ENCODE measurements around the gene DGKB.

The DGKB gene

GRCh38 chr7:14374336-14374735 lies 528.2 kb downstream of the DGKB start:
- Histone ChIP-seq H3K4me3 (ENCODE audit: low read length) (no peak overlapping the region), H3K27ac (ENCODE audit: low read depth, low read length) (no peak overlapping the region), H3K36me3 (ENCODE audit: control insufficient read depth, insufficient read depth, low read length) (no peaks in the 10 kb centered on the region), H3K27me3 (ENCODE audit: control insufficient read depth, insufficient read depth, low read length) (no peaks in the 10 kb centered on the region), H3K4me1 (ENCODE audit: control insufficient read depth, insufficient read depth, low read length) (no peaks in the 10 kb centered on the region), H3K9ac (ENCODE audit: low read length) (no peak overlapping the region)

- no peak overlapping the region for H3K9ac ChIP-seq (ENCODE audit: low read length)
- no peaks in the 10 kb centered on the region for H3K4me1 ChIP-seq (ENCODE audit: control insufficient read depth, insufficient read depth, low read length)
- H3K36me3 ChIP-seq (ENCODE audit: control insufficient read depth, insufficient read depth, low read length), result no peaks in the 10 kb centered on the region
- H3K4me3 ChIP-seq (ENCODE audit: low read length), result no peak overlapping the region
- no peak overlapping the region for H3K27ac ChIP-seq (ENCODE audit: low read depth, low read length)
- H3K27me3 ChIP-seq (ENCODE audit: control insufficient read depth, insufficient read depth, low read length), result no peaks in the 10 kb centered on the region
These were observed 534.3 kb downstream of the DGKB start for GRCh38 chr7:14368285-14368684.

GRCh38 chr7:14351167-14351566 lies 551.4 kb downstream of the DGKB start:
- H3K4me1 ChIP-seq (ENCODE audit: control insufficient read depth, insufficient read depth, low read length), result no peaks in the 10 kb centered on the region
- no peak overlapping the region for H3K4me3 ChIP-seq (ENCODE audit: low read length)
- H3K27me3 ChIP-seq (ENCODE audit: control insufficient read depth, insufficient read depth, low read length), result no peaks in the 10 kb centered on the region
- H3K36me3 ChIP-seq (ENCODE audit: control insufficient read depth, insufficient read depth, low read length), result no peaks in the 10 kb centered on the region
- no peak overlapping the region for H3K9ac ChIP-seq (ENCODE audit: low read length)
- no peak overlapping the region for H3K27ac ChIP-seq (ENCODE audit: low read depth, low read length)

GRCh38 chr7:14341200-14341775 lies 561.3 kb downstream of the DGKB start:
- Histone ChIP-seq H3K4me3 (ENCODE audit: low read length) (no peak overlapping the region), H3K4me1 (ENCODE audit: control insufficient read depth, insufficient read depth, low read length) (no peaks in the 10 kb centered on the region), H3K27me3 (ENCODE audit: control insufficient read depth, insufficient read depth, low read length) (no peaks in the 10 kb centered on the region), H3K36me3 (ENCODE audit: control insufficient read depth, insufficient read depth, low read length) (no peaks in the 10 kb centered on the region), H3K9ac (ENCODE audit: low read length) (no peak overlapping the region), H3K27ac (ENCODE audit: low read depth, low read length) (no peak overlapping the region)

GRCh38 chr7:14340393-14341074 lies 562.0 kb downstream of the DGKB start:
- Histone ChIP-seq H3K9ac (ENCODE audit: low read length) (no peak overlapping the region), H3K4me1 (ENCODE audit: control insufficient read depth, insufficient read depth, low read length) (no peaks in the 10 kb centered on the region), H3K27ac (ENCODE audit: low read depth, low read length) (no peak overlapping the region), H3K36me3 (ENCODE audit: control insufficient read depth, insufficient read depth, low read length) (no peaks in the 10 kb centered on the region), H3K27me3 (ENCODE audit: control insufficient read depth, insufficient read depth, low read length) (no peaks in the 10 kb centered on the region), H3K4me3 (ENCODE audit: low read length) (no peak overlapping the region)

GRCh38 chr7:14339861-14340260 lies 562.7 kb downstream of the DGKB start:
- H3K36me3 ChIP-seq (ENCODE audit: control insufficient read depth, insufficient read depth, low read length), result no peaks in the 10 kb centered on the region
- H3K9ac ChIP-seq (ENCODE audit: low read length), result no peak overlapping the region
- no peak overlapping the region for H3K27ac ChIP-seq (ENCODE audit: low read depth, low read length)
- H3K27me3 ChIP-seq (ENCODE audit: control insufficient read depth, insufficient read depth, low read length), result no peaks in the 10 kb centered on the region
- no peak overlapping the region for H3K4me3 ChIP-seq (ENCODE audit: low read length)
- H3K4me1 ChIP-seq (ENCODE audit: control insufficient read depth, insufficient read depth, low read length), result no peaks in the 10 kb centered on the region

GRCh38 chr7:14336256-14336655 lies 566.3 kb downstream of the DGKB start:
- Histone ChIP-seq H3K27ac (ENCODE audit: low read depth, low read length) (no peak overlapping the region), H3K27me3 (ENCODE audit: control insufficient read depth, insufficient read depth, low read length) (no peaks in the 10 kb centered on the region), H3K4me1 (ENCODE audit: control insufficient read depth, insufficient read depth, low read length) (no peaks in the 10 kb centered on the region), H3K9ac (ENCODE audit: low read length) (no peak overlapping the region), H3K36me3 (ENCODE audit: control insufficient read depth, insufficient read depth, low read length) (no peaks in the 10 kb centered on the region), H3K4me3 (ENCODE audit: low read length) (no peak overlapping the region)

- Histone ChIP-seq H3K4me1 (ENCODE audit: control insufficient read depth, insufficient read depth, low read length) (no peaks in the 10 kb centered on the region), H3K4me3 (ENCODE audit: low read length) (no peak overlapping the region), H3K9ac (ENCODE audit: low read length) (no peak overlapping the region), H3K27ac (ENCODE audit: low read depth, low read length) (no peak overlapping the region), H3K36me3 (ENCODE audit: control insufficient read depth, insufficient read depth, low read length) (no peaks in the 10 kb centered on the region), H3K27me3 (ENCODE audit: control insufficient read depth, insufficient read depth, low read length) (no peaks in the 10 kb centered on the region)
These were observed 570.4 kb downstream of the DGKB start for GRCh38 chr7:14332155-14332554.

- Histone ChIP-seq H3K9ac (ENCODE audit: low read length) (no peak overlapping the region), H3K4me1 (ENCODE audit: control insufficient read depth, insufficient read depth, low read length) (no peaks in the 10 kb centered on the region), H3K4me3 (ENCODE audit: low read length) (no peak overlapping the region), H3K36me3 (ENCODE audit: control insufficient read depth, insufficient read depth, low read length) (no peaks in the 10 kb centered on the region), H3K27me3 (ENCODE audit: control insufficient read depth, insufficient read depth, low read length) (no peaks in the 10 kb centered on the region), H3K27ac (ENCODE audit: low read depth, low read length) (no peak overlapping the region)
These were observed 577.8 kb downstream of the DGKB start for GRCh38 chr7:14324767-14325166.

GRCh38 chr7:14322724-14323123 lies 579.8 kb downstream of the DGKB start:
- no peak overlapping the region for H3K9ac ChIP-seq (ENCODE audit: low read length)
- no peak overlapping the region for H3K4me3 ChIP-seq (ENCODE audit: low read length)
- H3K27ac ChIP-seq (ENCODE audit: low read depth, low read length), result no peak overlapping the region
- H3K36me3 ChIP-seq (ENCODE audit: control insufficient read depth, insufficient read depth, low read length), result no peaks in the 10 kb centered on the region
- H3K4me1 ChIP-seq (ENCODE audit: control insufficient read depth, insufficient read depth, low read length), result no peaks in the 10 kb centered on the region
- H3K27me3 ChIP-seq (ENCODE audit: control insufficient read depth, insufficient read depth, low read length), result no peaks in the 10 kb centered on the region

- Histone ChIP-seq H3K4me1 (ENCODE audit: control insufficient read depth, insufficient read depth, low read length) (no peaks in the 10 kb centered on the region), H3K27me3 (ENCODE audit: control insufficient read depth, insufficient read depth, low read length) (no peaks in the 10 kb centered on the region), H3K27ac (ENCODE audit: low read depth, low read length) (no peak overlapping the region), H3K9ac (ENCODE audit: low read length) (no peak overlapping the region), H3K36me3 (ENCODE audit: control insufficient read depth, insufficient read depth, low read length) (no peaks in the 10 kb centered on the region), H3K4me3 (ENCODE audit: low read length) (no peak overlapping the region)
These were observed 580.6 kb downstream of the DGKB start for GRCh38 chr7:14321947-14322346.

- Histone ChIP-seq H3K27me3 (ENCODE audit: control insufficient read depth, insufficient read depth, low read length) (no peaks in the 10 kb centered on the region), H3K4me1 (ENCODE audit: control insufficient read depth, insufficient read depth, low read length) (no peaks in the 10 kb centered on the region), H3K36me3 (ENCODE audit: control insufficient read depth, insufficient read depth, low read length) (no peaks in the 10 kb centered on the region), H3K9ac (ENCODE audit: low read length) (no peak overlapping the region), H3K27ac (ENCODE audit: low read depth, low read length) (no peak overlapping the region), H3K4me3 (ENCODE audit: low read length) (no peak overlapping the region)
These were observed 593.1 kb downstream of the DGKB start for GRCh38 chr7:14309432-14309831.

GRCh38 chr7:14305233-14305866 lies 597.2 kb downstream of the DGKB start:
- H3K27me3 ChIP-seq (ENCODE audit: control insufficient read depth, insufficient read depth, low read length), result no peaks in the 10 kb centered on the region
- no peak overlapping the region for H3K4me3 ChIP-seq (ENCODE audit: low read length)
- no peak overlapping the region for H3K27ac ChIP-seq (ENCODE audit: low read depth, low read length)
- no peak overlapping the region for H3K9ac ChIP-seq (ENCODE audit: low read length)
- no peaks in the 10 kb centered on the region for H3K4me1 ChIP-seq (ENCODE audit: control insufficient read depth, insufficient read depth, low read length)
- no peaks in the 10 kb centered on the region for H3K36me3 ChIP-seq (ENCODE audit: control insufficient read depth, insufficient read depth, low read length)

Measured in rectal smooth muscle tissue (tissue), 1 donor.